Measurements from ENCODE around the gene KCNH4.

GRCh38 chr17:42192189-42193126 lies 11.5 kb upstream of the KCNH4 start:
- TF ChIP-seq POLR2A (IDR thresholded peaks at IDR 0.05) (no peak), CTCF (IDR thresholded peaks at IDR 0.05) (no peak)

Measured in tibial nerve (tissue), 3 donors.